IPS-18a (cell line): ENCODE measurements around the gene KIFC1.
"Not testable (repeated sequence)": the region's sequence is repeated elsewhere in the genome, so short reads cannot be mapped to it uniquely, and the experiment has no call there.

Experiments used
- H3K27ac ChIP-seq: one replicate; pipeline ENCODE4 v1.5.1; 2013; ENCODE audit warnings: low read length
- H3K27me3 ChIP-seq: one replicate; pipeline ENCODE4 v1.6.1; 2013; ENCODE audit warnings: mild to moderate bottlenecking, low read length; ENCODE audit not compliant: control insufficient read depth, insufficient read depth
- H3K36me3 ChIP-seq: one replicate; pipeline ENCODE4 v1.6.1; 2013; ENCODE audit warnings: low read depth, low read length; ENCODE audit not compliant: control insufficient read depth
- H3K4me1 ChIP-seq: one replicate; pipeline ENCODE4 v1.6.1; 2013; ENCODE audit warnings: low read depth, low read length; ENCODE audit not compliant: control insufficient read depth
- H3K4me3 ChIP-seq: one replicate; pipeline ENCODE4 v1.5.1; 2013; ENCODE audit warnings: low read length
- H3K9ac ChIP-seq: one replicate; pipeline ENCODE4 v1.6.1; 2013; ENCODE audit warnings: mild to moderate bottlenecking, low read length, moderate library complexity
- H3K9me3 ChIP-seq: one replicate; pipeline ENCODE4 v1.6.1; 2013; ENCODE audit warnings: low read depth, low read length; ENCODE audit not compliant: control insufficient read depth

Gene KIFC1

GRCh38 chr6:33363486-33363885 lies 28.1 kb upstream of the KIFC1 start:
- not testable (repeated sequence) for H3K27me3 ChIP-seq, H3K27ac ChIP-seq, H3K4me3 ChIP-seq, H3K9me3 ChIP-seq, H3K36me3 ChIP-seq, H3K9ac ChIP-seq
- H3K4me1 ChIP-seq: peaks cover 11% of the 10 kb centered on the region

GRCh38 chr6:33364475-33365205 lies 27.0 kb upstream of the KIFC1 start:
- not testable (repeated sequence) for H3K9ac ChIP-seq, H3K4me3 ChIP-seq, H3K27ac ChIP-seq, H3K27me3 ChIP-seq, H3K36me3 ChIP-seq, H3K9me3 ChIP-seq
- H3K4me1 ChIP-seq: peaks cover 11% of the 10 kb centered on the region

GRCh38 chr6:33365206-33365971 lies 26.2 kb upstream of the KIFC1 start:
- not testable (repeated sequence) for H3K36me3 ChIP-seq, H3K4me3 ChIP-seq, H3K9me3 ChIP-seq, H3K27me3 ChIP-seq, H3K9ac ChIP-seq, H3K27ac ChIP-seq
- peaks cover 11% of the 10 kb centered on the region for H3K4me1 ChIP-seq

- no peak overlapping the region for H3K27ac ChIP-seq
- no peaks in the 10 kb centered on the region for H3K9me3 ChIP-seq
- no peak overlapping the region for H3K9ac ChIP-seq
- H3K4me3 ChIP-seq: no peak overlapping the region
- H3K27me3 ChIP-seq: no peaks in the 10 kb centered on the region
- H3K4me1 ChIP-seq: peaks cover 11% of the 10 kb centered on the region
- no peaks in the 10 kb centered on the region for H3K36me3 ChIP-seq
Measured at GRCh38 chr6:33367009-33367714, 24.5 kb upstream of the KIFC1 start.

GRCh38 chr6:33367715-33368025 lies 24.0 kb upstream of the KIFC1 start:
- peaks cover 11% of the 10 kb centered on the region for H3K4me1 ChIP-seq
- not testable (repeated sequence) for H3K27me3 ChIP-seq, H3K9me3 ChIP-seq, H3K36me3 ChIP-seq, H3K4me3 ChIP-seq, H3K9ac ChIP-seq, H3K27ac ChIP-seq

GRCh38 chr6:33371901-33372300 lies 19.7 kb upstream of the KIFC1 start:
- not testable (repeated sequence) for H3K4me1 ChIP-seq, H3K27ac ChIP-seq, H3K27me3 ChIP-seq, H3K4me3 ChIP-seq, H3K9ac ChIP-seq, H3K36me3 ChIP-seq, H3K9me3 ChIP-seq

- no peak overlapping the region for H3K4me3 ChIP-seq
- no peaks in the 10 kb centered on the region for H3K4me1 ChIP-seq
- no peaks in the 10 kb centered on the region for H3K27me3 ChIP-seq
- H3K27ac ChIP-seq: no peak overlapping the region
- H3K9me3 ChIP-seq: no peaks in the 10 kb centered on the region
- H3K36me3 ChIP-seq: no peaks in the 10 kb centered on the region
- H3K9ac ChIP-seq: no peak overlapping the region
Measured at GRCh38 chr6:33372526-33373123, 19.0 kb upstream of the KIFC1 start.

GRCh38 chr6:33373960-33374910 lies 17.4 kb upstream of the KIFC1 start:
- no peaks in the 10 kb centered on the region for H3K36me3 ChIP-seq
- H3K9ac ChIP-seq: no peak overlapping the region
- H3K27ac ChIP-seq: no peak overlapping the region
- H3K4me3 ChIP-seq: no peak overlapping the region
- H3K9me3 ChIP-seq: no peaks in the 10 kb centered on the region
- no peaks in the 10 kb centered on the region for H3K27me3 ChIP-seq
- H3K4me1 ChIP-seq: no peaks in the 10 kb centered on the region

- Histone ChIP-seq H3K36me3 (no peaks in the 10 kb centered on the region), H3K9me3 (no peaks in the 10 kb centered on the region), H3K9ac (no peak overlapping the region), H3K4me1 (no peaks in the 10 kb centered on the region), H3K27ac (no peak overlapping the region), H3K4me3 (no peak overlapping the region), H3K27me3 (no peaks in the 10 kb centered on the region)
Measured at GRCh38 chr6:33375143-33375671, 16.4 kb upstream of the KIFC1 start.

GRCh38 chr6:33377171-33377570 lies 14.5 kb upstream of the KIFC1 start:
- no peak overlapping the region for H3K27ac ChIP-seq
- H3K9ac ChIP-seq: no peak overlapping the region
- no peak overlapping the region for H3K4me3 ChIP-seq
- H3K4me1 ChIP-seq: no peaks in the 10 kb centered on the region
- H3K36me3 ChIP-seq: no peaks in the 10 kb centered on the region
- H3K9me3 ChIP-seq: no peaks in the 10 kb centered on the region
- no peaks in the 10 kb centered on the region for H3K27me3 ChIP-seq

GRCh38 chr6:33379184-33379583 lies 12.4 kb upstream of the KIFC1 start:
- H3K9ac ChIP-seq, H3K27me3 ChIP-seq, H3K36me3 ChIP-seq, H3K9me3 ChIP-seq, H3K4me1 ChIP-seq, H3K4me3 ChIP-seq, H3K27ac ChIP-seq: not testable (repeated sequence)
